Ovary (tissue), 9 donors: Measurements from ENCODE around the gene CRACR2A. TPM values are rescaled to one million over a fixed set of nuclear protein-coding genes. Genes with fewer than 3 reads are reported as not detected.

Source experiments
- DNase-seq, 5 donors: peaks; one replicate each; pipeline ENCODE4 v3.0.0-alpha.2; 2019 to 2020
- H3K27ac ChIP-seq, 2 donors: fragments of 200-600 bp; one replicate each; pipeline versions ENCODE4 v1.5.1 to v1.8.0; 2019 to 2022
- H3K27me3 ChIP-seq: fragments of 200-600 bp; one replicate; pipeline ENCODE4 v1.8.0; 2022
- H3K36me3 ChIP-seq: fragments of 200-600 bp; sonication (generic); one replicate; pipeline ENCODE4 v1.5.1; 2019
- H3K4me1 ChIP-seq: one replicate; pipeline ENCODE4 v1.8.1; 2013; ENCODE audit warnings: mild to moderate bottlenecking, moderate library complexity; ENCODE audit not compliant: insufficient read depth
- H3K4me3 ChIP-seq: fragments of 200-600 bp; sonication (generic); one replicate; pipeline ENCODE4 v1.5.1; 2017
- H3K9me3 ChIP-seq, 2 donors: fragments of 200-600 bp in 1 of 2; sonication (generic) in 1 of 2; one replicate each; pipeline versions ENCODE4 v1.5.1 to v1.8.1; 2013 to 2019; ENCODE audit warnings: mild to moderate bottlenecking in 1 of 2, moderate library complexity in 1 of 2
- CTCF ChIP-seq, 3 donors: fragments of 450-650 bp in 2 of 3; fragments of 200-600 bp in 1 of 3; IDR thresholded peaks; one replicate each; pipeline versions ENCODE4 v1.5.1 to v1.8.0; 2016 to 2022; ENCODE audit warnings: antibody characterized with exemption in 3 of 3, mild to moderate bottlenecking in 1 of 3
- EP300 ChIP-seq: sonication (generic); formaldehyde crosslinking; IDR thresholded peaks from one replicate; pipeline ENCODE4 v1.6.1; 2017; ENCODE audit warnings: antibody characterized with exemption
- POLR2A ChIP-seq: fragments of 450-650 bp; IDR thresholded peaks from one replicate; pipeline ENCODE4 v1.6.1; 2017; ENCODE audit warnings: antibody characterized with exemption, mild to moderate bottlenecking, moderate library complexity
- WGBS, 3 donors: extraction: QIAGEN DNeasy Blood & Tissue Kit in 1 of 3; methylation state at CpG; one replicate each; pipeline versions ENCODE4 v1.1.5 to v1.1.7; 2013 to 2017; 5-methylcytosine and 5-hydroxymethylcytosine counted together
- intact Hi-C, 4 donors: fragments of 100-400 bp; cut with DNase I; formaldehyde crosslinking; loops; one replicate each; pipeline versions ENCODE4 v1.11.0 to v1.15.1; 2022 to 2023
- polyA plus RNA-seq, 2 donors: library from polyadenylated mRNA; stranded (reverse); fragments of 200-250 nt in 1 of 2; fragments of 350-450 nt in 1 of 2; fragmentation: Illumina TruSeq in 1 of 2; extraction: RNeasy Lipid Tissue Mini Kit (QIAGEN cat#74804) in 1 of 2; gene quantifications; one replicate each; pipeline ENCODE4 v1.2.3, GENCODE V29; 2013 to 2014
- total RNA-seq, 7 donors: library from RNA; depleted of rRNA in 2 of 7; stranded (reverse); fragments of >200 nt in 2 of 7; fragmentation: NEBNext Ultra II Directional in 3 of 7; extraction: Animal tissue kit (Norgen Biotek cat#: 25700) in 3 of 7; gene quantifications; one replicate each; pipeline versions ENCODE4 v1.1.0 to v1.2.4, GENCODE V29; 2016 to 2023
- donor health status: DM: no; HTN: no; CAD: no; lungs with moderate emphysema.
- donor health status: DM: no; HTN: no; CAD: no.
- donor health status: Bipolar disorder and iron deficiency.
- donor health status: DM: yes; HTN: yes; CAD: no.
- donor health status: DM: no; HTN: no; CAD: no.
- donor health status: DM: yes; HTN: yes; CAD: no.

The CRACR2A gene
- total and polyA plus RNA-seq, 9 donors, result 1.8 to 7.7 (median 4.4) TPM

- Histone ChIP-seq H3K27ac (no peak overlapping the region), H3K4me1 (peaks cover 9% of the 10 kb centered on the region), H3K4me3 (no peak overlapping the region), H3K9me3 (no peaks in the 10 kb centered on the region), H3K27me3 (no peaks in the 10 kb centered on the region), H3K36me3 (no peaks in the 10 kb centered on the region)
- 89 to 94% (median 93%) methylated on average over 2 of the region's 2 CpGs for WGBS, 3 donors
- no peak for DNase-seq
- no peak for TF ChIP-seq POLR2A
- TF ChIP-seq EP300, result no peak
- TF ChIP-seq CTCF (IDR thresholded peaks at IDR 0.05), result no peak
- intact Hi-C loops, result no loop called here
Measured at GRCh38 chr12:3686463-3686862, 66.4 kb downstream of the CRACR2A start.

GRCh38 chr12:3685830-3686229, 67.1 kb downstream of the CRACR2A start:
- Histone ChIP-seq H3K36me3 (no peaks in the 10 kb centered on the region), H3K27me3 (no peaks in the 10 kb centered on the region), H3K4me3 (no peak overlapping the region), H3K27ac (no peak overlapping the region), H3K4me1 (peaks cover 9% of the 10 kb centered on the region), H3K9me3 (no peaks in the 10 kb centered on the region)
- WGBS, 3 donors, result 64 to 70% (median 64%) methylated on average over 1 of the region's 1 CpG
- TF ChIP-seq EP300, result no peak
- no peak for DNase-seq
- intact Hi-C loops, result no loop called here

- Histone ChIP-seq H3K36me3 (no peaks in the 10 kb centered on the region), H3K4me3 (no peak overlapping the region), H3K27me3 (no peaks in the 10 kb centered on the region), H3K9me3 (no peaks in the 10 kb centered on the region), H3K4me1 (peaks cover 9% of the 10 kb centered on the region), H3K27ac (no peak overlapping the region)
- 11 to 24% (median 16%) methylated on average over 12 of the region's 12 CpGs for WGBS, 3 donors
- peak in 3 of 5 donors; percentile 44 to 74 (median 47) for DNase-seq
- TF ChIP-seq CTCF (IDR thresholded peaks at IDR 0.05), result no peak
- TF ChIP-seq EP300, result no peak
- TF ChIP-seq POLR2A, result no peak
- intact Hi-C loops, result no loop called here
Measured at GRCh38 chr12:3684449-3685051, 68.4 kb downstream of the CRACR2A start.

- no peak for DNase-seq
- WGBS, 3 donors, result 84 to 89% (median 85%) methylated on average over 4 of the region's 4 CpGs
- Histone ChIP-seq H3K27me3 (no peaks in the 10 kb centered on the region), H3K4me1 (peaks cover 9% of the 10 kb centered on the region), H3K9me3 (no peaks in the 10 kb centered on the region), H3K36me3 (no peaks in the 10 kb centered on the region), H3K27ac (no peak overlapping the region), H3K4me3 (no peak overlapping the region)
- no peak for TF ChIP-seq POLR2A
- no peak for TF ChIP-seq CTCF (IDR thresholded peaks at IDR 0.05)
- TF ChIP-seq EP300, result no peak
- intact Hi-C loops, result no loop called here
Measured at GRCh38 chr12:3683670-3684069, 69.2 kb downstream of the CRACR2A start.

GRCh38 chr12:3681595-3682061, 71.3 kb downstream of the CRACR2A start:
- no peak for DNase-seq
- Histone ChIP-seq H3K36me3 (no peaks in the 10 kb centered on the region), H3K4me3 (no peak overlapping the region), H3K9me3 (no peaks in the 10 kb centered on the region), H3K27ac (no peak overlapping the region), H3K27me3 (no peaks in the 10 kb centered on the region), H3K4me1 (peaks cover 9% of the 10 kb centered on the region)
- WGBS, 3 donors, result 67 to 77% (median 73%) methylated on average over 6 of the region's 6 CpGs
- TF ChIP-seq CTCF (IDR thresholded peaks at IDR 0.05), result no peak
- no peak for TF ChIP-seq POLR2A
- TF ChIP-seq EP300, result no peak
- intact Hi-C loops, result no loop called here
